CD4-positive, alpha-beta T cell (primary cell): Measurements from ENCODE around the gene LBH. TPM values are rescaled to one million over a fixed set of nuclear protein-coding genes. Genes with fewer than 3 reads are reported as not detected.
A peak's percentile ranks its signal among the peaks of the same experiment; 100 is the strongest.

Experiments
- ATAC-seq: fragments of 200-7000 bp; cut with Tn5 transposase; one replicate; pipeline ENCODE4 v1.10.0; 2022; ENCODE audit warnings: mild to moderate bottlenecking; ENCODE audit not compliant: poor library complexity
- CTCF ChIA-PET: fragments of 350-600 bp; sonication (Branson Sonifier 250); formaldehyde crosslinking; loops from one replicate; lab custom pipeline; 2021; ENCODE audit warnings: antibody characterized with exemption, inconsistent platforms; lab: Charles Lee
- POLR2A ChIA-PET: fragments of 350-600 bp; sonication (Branson Sonifier 250); formaldehyde crosslinking; loops from one replicate; lab custom pipeline; 2021; ENCODE audit warnings: antibody characterized with exemption, inconsistent platforms; lab: Charles Lee
- DNase-seq, 14 experiments: peaks; one replicate each; pipeline ENCODE4 v3.0.0-alpha.2; 2013 to 2020; ENCODE audit warnings: mixed read lengths in 2 of 14
- H3K27ac ChIP-seq, 2 donors: one replicate each; pipeline versions ENCODE4 v1.5.1 to v1.7.0; 2013; ENCODE audit warnings: low read length in 2 of 2, low read depth in 1 of 2, mild to moderate bottlenecking in 1 of 2
- H3K27me3 ChIP-seq, 2 experiments: 1 replicate in 1 of 2; 2 replicates in 1 of 2; pipeline versions ENCODE4 v1.6.1 to v1.7.0; 2013; ENCODE audit warnings: low read length in 2 of 2, control low read depth in 1 of 2, mild to moderate bottlenecking in 1 of 2, moderate library complexity in 1 of 2; ENCODE audit not compliant: insufficient read depth in 2 of 2, control insufficient read depth in 1 of 2
- H3K36me3 ChIP-seq: one replicate; pipeline ENCODE4 v1.6.1; 2013; ENCODE audit warnings: low read length, control low read depth; ENCODE audit not compliant: insufficient read depth
- H3K4me1 ChIP-seq: one replicate; pipeline ENCODE4 v1.6.1; 2013; ENCODE audit warnings: low read length, control low read depth; ENCODE audit not compliant: insufficient read depth
- H3K4me3 ChIP-seq: one replicate; pipeline ENCODE4 v1.5.1; 2013; ENCODE audit warnings: mild to moderate bottlenecking, low read length, moderate library complexity
- H3K9me3 ChIP-seq, 2 experiments: 1 replicate in 1 of 2; 2 replicates in 1 of 2; pipeline versions ENCODE4 v1.6.1 to v1.7.0; 2013; ENCODE audit warnings: low read length in 2 of 2, mild to moderate bottlenecking in 2 of 2, control low read depth in 1 of 2, moderate library complexity in 1 of 2; ENCODE audit not compliant: control insufficient read depth in 1 of 2, insufficient read depth in 1 of 2
- H3K27ac Mint-ChIP-seq: one replicate; pipeline ENCODE4 v1.8.0; 2020; ENCODE audit warnings: mixed read lengths
- H3K27me3 Mint-ChIP-seq: one replicate; pipeline ENCODE4 v1.8.0; 2021; ENCODE audit warnings: mixed read lengths
- H3K36me3 Mint-ChIP-seq: one replicate; pipeline ENCODE4 v1.8.0; 2021; ENCODE audit warnings: low read depth, mixed read lengths
- H3K4me1 Mint-ChIP-seq: one replicate; pipeline ENCODE4 v1.8.0; 2021; ENCODE audit warnings: low read depth, mixed read lengths
- H3K4me3 Mint-ChIP-seq: one replicate; pipeline ENCODE4 v1.8.0; 2020; ENCODE audit warnings: mild to moderate bottlenecking, mixed read lengths
- H3K9me3 Mint-ChIP-seq: one replicate; pipeline ENCODE4 v1.8.0; 2020; ENCODE audit warnings: mixed read lengths
- CTCF ChIP-seq: fragments of 200-600 bp; IDR thresholded peaks from one replicate; pipeline ENCODE4 v1.8.0; 2022; ENCODE audit warnings: antibody characterized with exemption, mild to moderate bottlenecking
- intact Hi-C, 2 experiments: fragments of 100-400 bp; cut with DNase I in 1 of 2; cut with micrococcal nuclease in 1 of 2; formaldehyde crosslinking; loops; one replicate each; pipeline versions ENCODE4 v1.15.1 to v1.9.0; 2023 to 2025; cut with DNase I, micrococcal nuclease
- total RNA-seq, 174 experiments: library from RNA in 2 of 174; stranded (reverse) in 2 of 174; gene quantifications; one replicate each; pipeline ENCODE4 v1.2.3 and lab custom pipeline; 2021 to 2026

The LBH gene
- total RNA-seq, 2 experiments from 2014 or later, result 131 to 135 TPM

GRCh38 chr2:30209227-30209626 lies 22.1 kb upstream of the LBH start:
- H3K9me3 ChIP-seq, result no peaks in the 10 kb centered on the region
- DNase-seq (peak in 3 of 14 experiments; percentile 29 to 72 (median 35)), ATAC-seq (peak; percentile 91)
- no peak overlapping the region for H3K4me3 ChIP-seq
- H3K9me3 Mint-ChIP-seq, result no peaks in the 10 kb centered on the region
- H3K4me1 ChIP-seq, result peaks cover 21% of the 10 kb centered on the region
- no peak for TF ChIP-seq CTCF
- peak overlapping the region in 1 of 2 donors; percentile 9 for H3K27ac ChIP-seq
- H3K36me3 ChIP-seq, result no peaks in the 10 kb centered on the region
- peak overlapping the region; percentile 34 for H3K4me3 Mint-ChIP-seq
- CTCF ChIA-PET, result interaction anchor here (0.7 to 4.9 kb wide), 15 partner anchors 18 to 502 kb away, joined by 3 to 51 read pairs (median 6); partner anchors contain the start of gene LBH
- H3K27ac Mint-ChIP-seq, result peak overlapping the region; percentile 82
- intact Hi-C loops, result loop anchor here (1.0 to 5.0 kb wide), 4 partner anchors 16 to 1123 kb away; no protein-coding TSS in a partner anchor
- no peaks in the 10 kb centered on the region for H3K27me3 ChIP-seq
- no peaks in the 10 kb centered on the region for H3K27me3 Mint-ChIP-seq
- H3K4me1 Mint-ChIP-seq, result peaks cover 31% of the 10 kb centered on the region
- H3K36me3 Mint-ChIP-seq, result no peaks in the 10 kb centered on the region
- POLR2A ChIA-PET, result interaction anchor here (0.7 to 5.8 kb wide), 22 partner anchors 15 to 502 kb away, joined by 3 to 137 read pairs (median 6); partner anchors contain the start of genes LBH and YPEL5

- Histone ChIP-seq H3K27me3 (no peaks in the 10 kb centered on the region), H3K27ac (no peak overlapping the region), H3K9me3 (no peaks in the 10 kb centered on the region), H3K4me1 (peaks cover 21% of the 10 kb centered on the region), H3K4me3 (no peak overlapping the region), H3K36me3 (no peaks in the 10 kb centered on the region)
- H3K4me3 Mint-ChIP-seq, result no peak overlapping the region
- CTCF ChIA-PET, result interaction anchor here (0.6 kb wide), 1 partner anchor 355 kb away, joined by 3 read pairs; no protein-coding TSS in a partner anchor
- no peaks in the 10 kb centered on the region for H3K27me3 Mint-ChIP-seq
- no peak for TF ChIP-seq CTCF
- no peaks in the 10 kb centered on the region for H3K36me3 Mint-ChIP-seq
- intact Hi-C loops, result no loop called here
- POLR2A ChIA-PET, result interaction anchor here (0.8 to 1.9 kb wide), 4 partner anchors 10 to 67 kb away, joined by 3 to 8 read pairs (median 4); partner anchors contain the start of genes LBH and YPEL5
- no peak overlapping the region for H3K27ac Mint-ChIP-seq
- peaks cover 30% of the 10 kb centered on the region for H3K4me1 Mint-ChIP-seq
- DNase-seq (no peak), ATAC-seq (no peak)
- no peaks in the 10 kb centered on the region for H3K9me3 Mint-ChIP-seq
Observed at GRCh38 chr2:30213326-30213725, 18.0 kb upstream of the LBH start.

GRCh38 chr2:30213907-30214463 lies 17.3 kb upstream of the LBH start:
- POLR2A ChIA-PET, result interaction anchor here (0.8 to 1.9 kb wide), 5 partner anchors 9 to 67 kb away, joined by 3 to 8 read pairs (median 4); partner anchors contain the start of genes LBH and YPEL5
- Histone ChIP-seq H3K9me3 (no peaks in the 10 kb centered on the region), H3K4me3 (no peak overlapping the region), H3K27ac (no peak overlapping the region), H3K4me1 (peaks cover 15% of the 10 kb centered on the region), H3K27me3 (no peaks in the 10 kb centered on the region), H3K36me3 (no peaks in the 10 kb centered on the region)
- H3K4me3 Mint-ChIP-seq, result no peak overlapping the region
- DNase-seq (no peak), ATAC-seq (no peak)
- H3K27ac Mint-ChIP-seq, result no peak overlapping the region
- H3K36me3 Mint-ChIP-seq, result no peaks in the 10 kb centered on the region
- TF ChIP-seq CTCF, result no peak
- H3K9me3 Mint-ChIP-seq, result no peaks in the 10 kb centered on the region
- CTCF ChIA-PET, result interaction anchor here (0.7 to 1.2 kb wide), 2 partner anchors 498 to 1735 kb away, joined by 3 to 5 read pairs; no protein-coding TSS in a partner anchor
- intact Hi-C loops, result no loop called here
- H3K4me1 Mint-ChIP-seq, result peaks cover 23% of the 10 kb centered on the region
- H3K27me3 Mint-ChIP-seq, result no peaks in the 10 kb centered on the region
